GF-D8 (cell line): ENCODE data around the gene GABRG2.
"Not testable (repeated sequence)": the region's sequence is repeated elsewhere in the genome, so short reads cannot be mapped to it uniquely, and the experiment has no call there.

Experiments used
- DNase-seq: peaks from one replicate; lab custom pipeline; 2025; lab: John Stamatoyannopoulos, UW

Gene GABRG2

GRCh38 chr5:162067655-162068411, at the start of gene GABRG2:
Gene GABRG2, plus strand, starts transcription at chr5:162067773. Its CDS starts 227 bp downstream, at chr5:162068000.
- no peak for DNase-seq

- DNase-seq, result no peak
Measured at GRCh38 chr5:162025312-162025711, 42.3 kb upstream of the GABRG2 start.

DNA sequence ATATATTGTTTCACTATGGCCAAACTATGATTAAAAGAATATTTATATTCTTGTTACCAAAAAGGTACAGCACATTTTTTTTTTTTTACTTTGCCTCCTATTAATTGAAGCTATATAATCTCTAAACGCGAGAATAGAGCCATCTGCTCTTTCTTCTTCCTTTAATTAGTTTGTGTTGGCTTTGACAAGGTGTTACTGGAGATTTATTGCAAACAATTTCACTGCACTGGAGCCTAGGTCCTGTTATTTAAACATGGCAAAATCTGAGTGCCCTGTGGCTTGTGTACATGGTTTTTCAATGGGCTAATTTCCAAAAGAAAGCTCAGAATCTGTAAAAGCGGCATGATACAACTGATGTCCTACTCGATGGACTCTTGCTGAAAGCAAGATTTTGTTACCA, 40.8 kb upstream of the GABRG2 start:
- no peak for DNase-seq

GRCh38 chr5:162037431-162037830, 30.1 kb upstream of the GABRG2 start:
- DNase-seq, result no peak

GRCh38 chr5:162047279-162047678, 20.3 kb upstream of the GABRG2 start:
- no peak for DNase-seq

- DNase-seq, result no peak
Measured at GRCh38 chr5:162052676-162053075, 14.9 kb upstream of the GABRG2 start.

DNA sequence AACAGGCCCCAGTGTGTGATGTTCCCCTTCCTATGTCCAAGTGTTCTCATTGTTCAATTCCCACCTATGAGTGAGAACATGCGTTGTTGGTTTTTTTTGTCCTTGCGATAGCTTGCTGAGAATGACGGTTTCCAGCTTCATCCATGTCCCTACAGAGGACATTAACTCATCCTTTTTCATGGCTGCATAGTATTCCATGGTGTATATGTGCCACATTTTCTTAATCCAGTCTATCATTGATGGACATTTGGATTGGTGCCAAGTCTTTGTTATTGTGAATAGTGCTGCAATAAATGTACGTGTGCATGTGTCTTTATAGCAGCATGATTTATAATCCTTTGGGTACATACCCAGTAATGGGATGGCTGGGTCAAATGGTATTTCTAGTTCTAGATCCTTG, 12.5 kb upstream of the GABRG2 start:
- not testable (repeated sequence) for DNase-seq

GRCh38 chr5:162067162-162067561, 411 bp upstream of the GABRG2 start:
- no peak for DNase-seq

DNA sequence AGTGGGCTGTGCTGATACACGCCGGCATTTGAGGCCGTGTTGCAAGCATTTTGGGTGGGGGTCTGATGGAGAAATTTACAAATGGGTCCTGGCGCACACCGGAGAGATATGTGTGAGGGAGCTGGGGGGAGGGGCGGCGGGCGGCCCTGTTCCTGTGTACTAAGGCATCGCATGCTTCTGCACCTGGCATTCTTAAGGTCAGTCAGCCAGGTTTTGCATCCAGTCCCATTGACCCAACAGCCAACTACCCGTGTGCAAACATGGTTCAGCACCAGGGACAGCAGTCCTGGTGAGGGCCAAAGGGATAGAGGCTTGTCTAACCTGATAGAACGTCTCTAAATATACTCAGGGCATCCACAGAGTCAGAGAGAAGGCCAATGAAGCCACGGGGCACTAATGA, 839 bp downstream of the GABRG2 start:
- no peak for DNase-seq

DNA sequence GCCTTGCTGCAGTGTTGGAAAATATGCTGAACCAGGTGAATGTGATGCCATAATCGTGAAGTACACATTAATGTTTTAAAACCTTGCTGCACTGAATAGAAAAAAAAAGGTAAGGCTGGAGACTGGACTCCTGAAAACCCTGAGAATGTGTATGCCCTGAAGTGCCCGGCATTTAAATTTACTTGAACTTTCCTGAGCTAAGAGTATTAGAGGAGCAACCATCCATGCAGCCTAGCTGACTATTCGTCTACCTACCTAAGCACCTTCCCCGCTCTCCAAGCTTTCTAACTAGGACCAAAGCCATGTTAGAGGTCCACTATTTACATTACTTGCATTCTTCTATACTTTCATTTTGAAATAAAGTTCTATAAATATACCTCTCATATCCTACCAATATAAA, 1.4 kb downstream of the GABRG2 start:
- DNase-seq, result no peak

DNA sequence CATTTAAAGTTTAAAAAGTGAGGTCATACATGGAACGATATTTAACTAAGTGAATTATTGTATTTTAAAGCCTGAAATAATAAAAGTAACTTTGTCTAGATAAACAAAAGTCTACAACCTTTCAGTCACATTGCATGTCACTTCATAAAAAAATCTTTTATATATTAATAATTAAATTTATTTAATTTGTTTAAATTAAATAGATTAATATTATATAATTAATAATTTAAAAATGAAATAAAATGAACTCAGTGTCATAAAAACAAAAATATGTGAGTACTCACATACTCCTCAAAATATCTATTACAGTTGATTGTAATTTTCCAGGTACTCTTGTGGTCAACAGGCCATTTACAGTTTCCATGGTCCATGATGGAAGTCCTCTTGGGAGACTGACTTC, 11.2 kb downstream of the GABRG2 start:
- DNase-seq, result no peak

- DNase-seq, result no peak
Measured at GRCh38 chr5:162091336-162091735, 23.8 kb downstream of the GABRG2 start.

GRCh38 chr5:162096448-162096847, 28.9 kb downstream of the GABRG2 start:
- DNase-seq, result no peak

DNA sequence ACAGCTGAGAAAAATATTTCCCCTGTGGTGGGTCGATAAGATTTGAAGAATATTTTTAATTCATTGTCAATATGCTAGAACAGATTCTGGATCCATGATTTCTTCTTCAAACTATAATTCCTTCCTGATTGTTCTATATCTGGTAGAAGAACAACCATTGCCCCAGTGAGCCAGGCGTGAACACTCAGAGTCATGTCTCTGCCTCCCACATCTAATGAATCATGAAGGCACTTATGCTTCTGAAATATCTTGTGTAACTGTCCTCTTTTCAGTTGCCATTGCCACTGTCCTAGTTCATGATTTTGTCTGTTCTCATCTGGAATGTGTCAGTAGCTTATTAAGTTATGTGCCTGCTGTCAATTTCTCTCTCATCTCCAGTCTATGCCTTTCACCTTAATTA, 40.0 kb downstream of the GABRG2 start:
- DNase-seq, result no peak

DNA sequence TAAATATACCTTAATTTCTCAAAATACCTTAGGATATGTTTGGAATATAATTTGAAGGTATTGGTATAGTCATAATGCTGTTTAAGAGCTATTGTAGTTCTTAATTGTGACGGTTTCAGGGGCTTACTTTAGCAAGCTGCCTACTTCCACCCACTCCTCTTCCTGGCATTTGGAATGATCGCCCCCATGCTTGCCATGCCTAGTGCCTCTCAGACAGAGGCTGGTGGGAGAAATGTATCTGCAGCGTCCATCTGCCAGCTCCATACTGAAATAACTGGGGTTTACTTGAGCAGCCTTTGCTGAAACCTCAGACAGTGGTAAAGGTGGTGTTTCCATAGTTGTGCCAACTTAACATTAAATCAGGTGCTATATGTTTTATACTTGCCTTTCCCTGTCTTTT, 52.2 kb downstream of the GABRG2 start:
- no peak for DNase-seq

DNA sequence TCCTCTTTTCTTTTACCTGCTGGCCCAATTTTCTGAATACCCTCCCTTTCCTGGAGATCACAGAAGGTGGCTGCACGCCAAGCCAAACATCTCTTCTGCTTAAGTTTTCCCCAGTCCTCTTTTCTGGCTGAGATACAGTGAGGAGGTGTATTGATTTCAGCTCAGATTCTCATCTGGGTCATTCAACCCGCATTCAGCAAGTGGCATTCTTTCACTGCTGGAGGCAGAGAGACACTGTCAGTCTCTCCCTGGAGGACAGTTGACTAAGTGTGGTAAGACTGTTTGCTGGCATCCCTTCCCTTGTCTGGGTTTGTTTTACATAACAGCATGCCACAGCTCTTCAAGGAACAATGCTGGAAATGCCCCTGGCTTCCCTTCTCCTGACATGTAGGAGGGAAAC, 60.5 kb downstream of the GABRG2 start:
- DNase-seq, result no peak

DNA sequence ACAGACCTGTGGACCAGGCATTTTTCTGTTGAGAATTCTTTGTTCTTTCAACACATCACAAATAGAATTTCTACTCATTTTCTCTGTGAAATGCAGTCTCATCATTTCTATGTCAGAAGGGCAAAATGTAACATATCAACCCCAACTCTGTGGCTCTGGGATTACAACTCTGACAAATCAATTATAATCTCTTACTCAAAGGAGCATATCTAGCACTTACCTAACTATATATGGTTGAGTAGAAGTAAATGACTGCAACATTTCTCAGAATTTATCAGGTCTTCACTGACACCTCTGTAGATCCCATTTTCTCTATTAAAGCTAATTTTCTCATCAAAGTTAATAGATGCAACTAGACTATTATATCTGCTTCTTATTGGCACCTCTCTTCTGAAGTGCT, 64.8 kb downstream of the GABRG2 start:
- DNase-seq, result no peak

DNA sequence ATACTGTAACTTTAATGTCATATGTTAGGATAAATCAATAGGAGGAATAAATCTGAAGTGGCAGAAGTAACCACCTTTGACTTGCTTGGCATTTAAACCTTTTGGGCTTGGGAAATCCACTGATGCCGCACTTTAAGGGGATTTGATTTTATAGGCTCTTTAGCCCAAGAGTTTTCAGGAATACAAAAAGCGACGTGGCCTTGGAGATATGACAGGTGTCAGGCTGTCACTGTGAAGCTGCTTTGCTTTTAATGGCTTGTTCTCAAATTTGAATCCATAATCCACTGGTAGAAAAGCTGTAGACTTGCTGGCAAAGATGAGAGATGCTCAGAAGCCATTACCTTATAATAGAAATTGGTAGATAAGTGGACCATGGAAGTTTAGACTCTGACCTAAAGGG, 71.6 kb downstream of the GABRG2 start:
- DNase-seq, result no peak

- DNase-seq, result no peak
Measured at GRCh38 chr5:162154242-162154641, 86.7 kb downstream of the GABRG2 start.

GRCh38 chr5:162160401-162160800, 92.8 kb downstream of the GABRG2 start:
- DNase-seq, result no peak

DNA sequence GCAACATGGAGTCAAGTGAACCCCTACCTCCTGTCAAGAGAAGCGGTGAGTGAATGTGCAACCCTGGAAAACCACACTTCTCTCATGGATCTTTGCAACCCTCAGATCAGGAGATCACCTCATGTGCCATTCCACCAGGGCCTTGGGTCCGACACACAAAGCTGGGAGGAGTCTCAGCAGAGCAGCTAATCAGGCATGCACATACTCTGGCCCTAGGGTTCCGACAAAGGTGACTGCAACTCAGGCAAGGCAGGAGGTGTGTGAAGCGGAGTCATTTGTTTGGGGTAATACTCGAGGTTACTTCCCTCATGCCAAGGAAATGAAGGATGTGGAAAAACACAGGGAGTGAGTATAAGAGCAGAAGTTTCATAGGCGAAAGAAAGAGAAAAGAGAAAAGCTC, 96.1 kb downstream of the GABRG2 start:
- no peak for DNase-seq

DNA sequence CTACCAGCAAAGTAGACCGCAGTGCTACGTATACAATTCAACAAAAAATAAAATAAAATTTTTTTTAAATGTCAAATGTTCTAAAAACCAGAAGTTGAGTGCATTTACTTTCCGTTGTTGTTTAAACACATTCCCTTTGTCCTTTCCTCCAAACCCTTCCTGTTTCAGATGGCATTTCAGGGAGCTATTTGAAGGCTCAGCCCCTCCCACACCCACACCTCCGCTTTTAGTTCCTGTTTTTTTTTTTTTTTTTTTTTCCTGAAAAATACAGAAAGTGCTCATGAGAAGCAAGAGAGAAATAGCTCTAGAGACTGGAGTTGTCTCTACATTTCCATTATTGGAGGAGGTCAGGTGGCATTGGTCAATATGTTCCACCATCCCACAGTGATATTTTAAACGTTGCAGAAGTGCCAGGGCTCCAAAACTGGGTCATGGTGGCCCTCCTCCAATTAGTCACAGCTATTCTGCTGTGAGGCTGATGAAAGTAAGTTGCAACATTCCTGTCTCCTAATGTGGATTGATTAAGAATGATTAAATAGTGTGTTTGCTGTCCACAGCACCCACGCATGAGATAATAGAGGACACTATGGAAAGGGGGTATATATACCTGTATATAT, 106.9 kb downstream of the GABRG2 start:
- DNase-seq, result no peak

DNA sequence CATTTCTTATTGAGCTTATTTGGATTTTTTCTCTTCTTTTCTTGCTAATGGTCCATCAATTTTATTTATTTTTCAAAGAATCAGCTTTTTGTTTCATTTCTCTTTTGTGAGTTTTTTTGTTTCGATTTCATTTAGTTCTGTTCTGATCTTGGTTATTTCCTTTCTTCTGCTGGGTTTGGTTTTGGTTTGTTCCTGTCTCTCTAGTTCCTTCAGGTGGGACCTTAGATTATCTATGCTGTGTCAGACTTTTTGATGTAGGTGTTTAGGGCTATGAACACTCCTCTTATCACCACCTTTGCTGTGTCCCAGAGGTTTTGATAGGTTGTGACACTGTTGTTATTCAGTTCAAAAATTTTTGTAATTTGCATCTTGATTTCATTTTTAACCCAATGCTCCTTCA, 119.8 kb downstream of the GABRG2 start:
- no peak for DNase-seq

GRCh38 chr5:162189719-162190118, 122.1 kb downstream of the GABRG2 start:
- no peak for DNase-seq
